IPS-20b (cell line): ENCODE measurements around the gene HEMGN.
"Not testable (repeated sequence)": the region's sequence is repeated elsewhere in the genome, so short reads cannot be mapped to it uniquely, and the experiment has no call there.

Source experiments
- H3K27ac ChIP-seq: one replicate; pipeline ENCODE4 v1.5.1; 2013; ENCODE audit warnings: low read length
- H3K27me3 ChIP-seq: 2 replicates; pipeline ENCODE4 v1.6.1; 2013; ENCODE audit warnings: mild to moderate bottlenecking, low read length, inconsistent platforms; ENCODE audit not compliant: insufficient read depth
- H3K36me3 ChIP-seq: 2 replicates; pipeline ENCODE4 v1.6.1; 2013; ENCODE audit warnings: low read depth, mild to moderate bottlenecking, inconsistent platforms, low read length, moderate library complexity; ENCODE audit not compliant: insufficient read depth
- H3K4me1 ChIP-seq: 2 replicates; pipeline ENCODE4 v1.6.1; 2013; ENCODE audit warnings: mild to moderate bottlenecking, control low read depth, inconsistent platforms, low read length, moderate library complexity; ENCODE audit not compliant: insufficient read depth
- H3K4me3 ChIP-seq: 2 replicates; pipeline ENCODE4 v1.5.1; 2013; ENCODE audit warnings: mild to moderate bottlenecking, low read length, inconsistent platforms
- H3K9ac ChIP-seq: 2 replicates; pipeline ENCODE4 v1.6.1; 2013; ENCODE audit warnings: low read depth, mild to moderate bottlenecking, inconsistent platforms, low read length, moderate library complexity
- H3K9me3 ChIP-seq: 2 replicates; pipeline ENCODE4 v1.6.1; 2013; ENCODE audit warnings: mild to moderate bottlenecking, low read depth, low read length, inconsistent platforms; ENCODE audit not compliant: insufficient read depth

HEMGN gene

DNA sequence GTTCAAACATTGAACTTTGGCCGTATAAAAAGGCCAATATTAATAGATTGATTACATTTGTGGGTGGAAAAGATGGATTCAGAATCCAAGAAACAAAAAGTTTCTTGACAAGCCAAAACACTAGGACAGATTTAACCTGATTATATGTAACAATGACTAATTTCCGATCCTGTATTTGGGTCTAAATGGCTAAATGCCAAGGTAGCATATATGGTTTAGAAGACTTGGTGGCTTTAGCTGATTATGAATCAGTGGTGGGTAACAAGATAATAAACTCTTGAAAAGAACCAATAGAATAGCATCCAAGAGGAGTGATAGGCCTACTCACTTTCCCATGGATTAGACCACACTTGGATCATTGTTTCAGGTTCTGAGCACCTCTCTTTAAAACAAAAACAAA is 23.4 kb upstream of the HEMGN start:
- Histone ChIP-seq H3K4me1 (no peaks in the 10 kb centered on the region; the same call in 1 of the 2 replicates), H3K27ac (no peak overlapping the region), H3K9me3 (no peaks in the 10 kb centered on the region), H3K27me3 (peaks cover 25% of the 10 kb centered on the region), H3K4me3 (no peak overlapping the region), H3K36me3 (no peaks in the 10 kb centered on the region), H3K9ac (no peak overlapping the region)

DNA sequence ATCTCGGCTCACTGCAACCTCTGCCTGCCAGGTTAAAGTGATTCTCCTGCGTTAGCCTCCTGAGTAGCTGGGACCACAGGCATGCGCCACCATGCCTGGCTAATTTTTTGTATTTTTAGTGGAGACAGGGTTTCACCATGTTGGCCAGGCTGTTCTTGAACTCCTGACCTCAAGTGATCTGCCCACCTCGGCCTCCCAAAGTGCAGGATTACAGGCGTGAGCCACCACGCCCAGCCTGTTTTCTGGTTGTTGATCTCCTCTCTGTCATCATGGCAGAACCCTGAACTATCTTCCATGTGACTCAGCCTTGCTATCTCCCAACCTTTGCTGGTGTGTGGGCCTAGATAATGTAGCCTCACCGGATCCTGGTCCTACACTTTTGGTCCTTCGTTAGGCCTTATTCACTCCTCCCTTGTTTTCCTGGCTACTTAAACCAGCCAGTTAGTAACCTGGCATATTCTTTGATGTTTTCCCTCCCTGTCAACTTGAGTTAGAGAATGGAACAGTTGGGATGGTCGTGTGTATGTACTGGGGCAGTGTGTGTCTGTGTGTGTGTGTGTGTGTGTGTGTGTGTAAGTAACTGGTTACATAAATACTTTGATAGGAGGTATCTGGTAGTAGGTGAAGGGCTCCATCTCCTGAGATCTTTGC is 22.8 kb upstream of the HEMGN start:
- not testable (repeated sequence) for H3K4me1 ChIP-seq, H3K9ac ChIP-seq, H3K36me3 ChIP-seq, H3K27ac ChIP-seq, H3K9me3 ChIP-seq, H3K4me3 ChIP-seq
- peaks cover 20% of the 10 kb centered on the region for H3K27me3 ChIP-seq

- no peak overlapping the region for H3K9ac ChIP-seq
- H3K27me3 ChIP-seq, result peaks cover 9% of the 10 kb centered on the region
- H3K4me1 ChIP-seq, result no peaks in the 10 kb centered on the region
- no peaks in the 10 kb centered on the region for H3K36me3 ChIP-seq
- H3K4me3 ChIP-seq, result no peak overlapping the region
- no peaks in the 10 kb centered on the region for H3K9me3 ChIP-seq
- H3K27ac ChIP-seq, result no peak overlapping the region
Observed at GRCh38 chr9:97959585-97959984, 21.6 kb upstream of the HEMGN start.

- Histone ChIP-seq H3K27ac (no peak overlapping the region), H3K9ac (no peak overlapping the region), H3K4me3 (no peak overlapping the region), H3K9me3 (no peaks in the 10 kb centered on the region), H3K27me3 (peaks cover 4% of the 10 kb centered on the region; the same call in 1 of the 2 replicates), H3K36me3 (no peaks in the 10 kb centered on the region), H3K4me1 (no peaks in the 10 kb centered on the region)
Observed at GRCh38 chr9:97958812-97959511, 21.0 kb upstream of the HEMGN start.

DNA sequence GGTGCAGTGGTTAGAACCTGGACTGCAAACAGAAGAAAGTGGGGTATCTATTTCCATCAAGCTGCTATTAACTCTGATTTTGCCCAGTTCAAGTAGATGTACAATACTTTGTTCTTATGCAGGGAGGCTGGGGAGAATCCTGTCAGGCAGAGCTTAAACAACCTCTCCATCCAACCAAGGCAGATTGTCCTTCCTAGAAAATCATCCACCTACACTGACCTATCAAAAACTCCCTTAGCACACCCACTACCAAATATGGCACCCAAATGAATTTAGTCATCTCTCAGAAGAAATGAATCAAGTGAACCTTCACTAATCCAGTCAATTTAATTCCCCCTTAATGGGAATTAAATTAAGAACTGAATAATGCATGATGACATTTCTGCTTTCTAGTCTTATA is 18.4 kb upstream of the HEMGN start:
- Histone ChIP-seq H3K9me3 (peaks cover 1% of the 10 kb centered on the region; the same call in 1 of the 2 replicates), H3K4me3 (no peak overlapping the region), H3K9ac (no peak overlapping the region), H3K36me3 (no peaks in the 10 kb centered on the region), H3K27me3 (peaks cover 4% of the 10 kb centered on the region), H3K4me1 (no peaks in the 10 kb centered on the region), H3K27ac (no peak overlapping the region)

GRCh38 chr9:97954550-97954989 is 16.6 kb upstream of the HEMGN start:
- H3K4me1 ChIP-seq, result no peaks in the 10 kb centered on the region
- no peaks in the 10 kb centered on the region for H3K36me3 ChIP-seq
- no peak overlapping the region for H3K4me3 ChIP-seq
- H3K27ac ChIP-seq, result no peak overlapping the region
- H3K27me3 ChIP-seq, result no peaks in the 10 kb centered on the region; the same call in none of the 2 replicates
- H3K9me3 ChIP-seq, result peaks cover 7% of the 10 kb centered on the region; the same call in 1 of the 2 replicates
- no peak overlapping the region for H3K9ac ChIP-seq

- not testable (repeated sequence) for H3K9me3 ChIP-seq, H3K9ac ChIP-seq, H3K4me3 ChIP-seq
Observed at GRCh38 chr9:97950873-97951272, 12.9 kb upstream of the HEMGN start.

DNA sequence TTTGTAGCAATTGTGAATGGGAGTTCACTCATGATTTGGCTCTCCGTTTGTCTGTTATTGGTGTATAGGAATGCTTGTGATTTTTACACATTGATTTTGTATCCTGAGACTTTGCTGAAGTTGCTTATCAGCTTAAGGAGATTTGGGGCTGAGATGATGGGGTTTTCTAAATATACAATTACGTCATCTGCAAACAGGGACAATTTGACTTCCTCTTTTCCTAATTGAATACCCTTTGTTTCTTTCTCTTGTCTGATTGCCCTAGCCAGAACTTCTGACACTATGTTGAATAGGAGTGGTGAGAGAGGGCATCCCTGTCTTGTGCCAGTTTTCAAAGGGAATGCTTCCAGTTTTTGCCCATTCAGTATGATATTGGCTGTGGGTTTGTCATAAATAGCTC is 9.1 kb upstream of the HEMGN start:
- not testable (repeated sequence) for H3K9me3 ChIP-seq, H3K9ac ChIP-seq, H3K4me1 ChIP-seq, H3K4me3 ChIP-seq, H3K27ac ChIP-seq, H3K36me3 ChIP-seq
- H3K27me3 ChIP-seq, result peaks cover 29% of the 10 kb centered on the region

More at GRCh38 chr9:97950873-97951272, 12.9 kb upstream of the HEMGN start:
- H3K36me3 ChIP-seq, H3K27me3 ChIP-seq, H3K4me1 ChIP-seq, H3K27ac ChIP-seq: not testable (repeated sequence)

- peaks cover 45% of the 10 kb centered on the region for H3K27me3 ChIP-seq
- H3K4me3 ChIP-seq, result not testable (repeated sequence)
Observed at GRCh38 chr9:97945470-97945869, 7.5 kb upstream of the HEMGN start.

DNA sequence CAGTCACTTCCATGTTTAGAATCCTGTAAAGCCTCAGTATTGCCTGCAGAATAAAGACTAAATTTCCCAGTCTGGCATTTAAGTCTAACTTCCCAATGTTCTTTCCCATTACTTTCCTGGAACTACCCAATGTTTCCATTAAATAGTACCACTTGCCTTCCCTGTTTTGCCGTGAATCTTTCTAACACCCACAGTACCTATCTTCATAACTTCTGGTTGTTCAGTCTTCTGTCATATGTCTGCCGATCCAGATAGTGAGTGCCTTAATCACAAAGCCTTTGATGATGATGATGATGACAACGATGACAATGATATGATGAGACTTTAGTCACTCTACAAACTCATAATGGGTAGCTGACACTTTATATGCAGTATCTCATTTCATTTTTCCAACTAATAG is 6.6 kb upstream of the HEMGN start:
- H3K36me3 ChIP-seq, result no peaks in the 10 kb centered on the region
- no peak overlapping the region for H3K4me3 ChIP-seq
- no peaks in the 10 kb centered on the region for H3K9me3 ChIP-seq
- peaks cover 54% of the 10 kb centered on the region for H3K27me3 ChIP-seq
- no peak overlapping the region for H3K9ac ChIP-seq
- no peaks in the 10 kb centered on the region for H3K4me1 ChIP-seq
- no peak overlapping the region for H3K27ac ChIP-seq

More at GRCh38 chr9:97945470-97945869, 7.5 kb upstream of the HEMGN start:
- not testable (repeated sequence) for H3K4me1 ChIP-seq, H3K27ac ChIP-seq, H3K9ac ChIP-seq, H3K9me3 ChIP-seq, H3K36me3 ChIP-seq

DNA sequence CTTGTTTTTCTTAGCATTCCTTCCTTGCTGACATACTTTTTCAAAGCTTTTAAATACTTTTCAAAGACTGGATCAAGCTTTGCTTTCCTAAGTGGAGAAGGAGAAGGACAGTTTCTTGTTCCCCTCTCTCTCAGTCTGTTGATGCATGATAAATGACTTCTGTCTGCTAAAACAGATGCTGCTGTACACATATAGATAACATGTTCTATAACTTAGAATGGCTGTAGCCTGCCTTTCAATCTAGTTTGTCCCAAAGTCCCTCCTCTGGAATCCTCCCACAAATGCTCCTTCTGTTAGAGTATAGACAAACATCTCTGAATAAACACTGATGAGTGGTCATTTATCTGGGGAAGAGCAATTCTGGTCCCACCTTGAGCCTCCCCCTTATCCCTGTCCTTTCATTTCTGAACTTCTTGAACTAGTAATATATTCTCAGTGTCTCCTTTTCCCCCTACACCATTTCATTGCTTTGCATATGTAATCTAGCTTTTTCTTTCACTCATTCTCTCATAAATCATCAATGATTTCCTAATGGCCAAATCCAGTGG is 5.4 kb upstream of the HEMGN start:
- Histone ChIP-seq H3K27ac (no peak overlapping the region), H3K4me1 (no peaks in the 10 kb centered on the region), H3K36me3 (no peaks in the 10 kb centered on the region), H3K4me3 (no peak overlapping the region), H3K9me3 (no peaks in the 10 kb centered on the region), H3K27me3 (peaks cover 66% of the 10 kb centered on the region), H3K9ac (no peak overlapping the region)

GRCh38 chr9:97941323-97941722 is 3.4 kb upstream of the HEMGN start:
- Histone ChIP-seq H3K9ac (no peak overlapping the region), H3K27ac (no peak overlapping the region), H3K9me3 (no peaks in the 10 kb centered on the region), H3K4me3 (no peak overlapping the region), H3K4me1 (no peaks in the 10 kb centered on the region), H3K27me3 (peaks cover 85% of the 10 kb centered on the region), H3K36me3 (no peaks in the 10 kb centered on the region)
